Body of pancreas (tissue), 4 donors: ENCODE measurements around the gene FAM120AOS. TPM values are rescaled to one million over a fixed set of nuclear protein-coding genes. Genes with fewer than 3 reads are reported as not detected.

Experiments used
- ATAC-seq: fragments of 150-250 bp; one replicate; pipeline ENCODE4 v1.9.1; 2016
- DNase-seq, 4 donors: peaks; one replicate each; pipeline ENCODE4 v3.0.0-alpha.2; 2019
- H3K27ac ChIP-seq, 4 donors: fragments of 200-600 bp; sonication (generic); 1 replicate in 3 of 4; 2 replicates in 1 of 4; pipeline versions ENCODE4 v1.5.1 to v1.6.1; 2016 to 2019; ENCODE audit warnings: mild to moderate bottlenecking in 1 of 4, mixed read lengths in 1 of 4, moderate library complexity in 1 of 4
- H3K27me3 ChIP-seq, 2 donors: fragments of 200-600 bp; sonication (generic); one replicate each; pipeline ENCODE4 v1.6.0; 2016; ENCODE audit warnings: mild to moderate bottlenecking in 1 of 2
- H3K36me3 ChIP-seq, 2 donors: fragments of 200-600 bp; sonication (generic); replicated peaks in 1 of 2; 2 replicates each; pipeline ENCODE4 v1.5.1; 2016; ENCODE audit warnings: low read depth in 2 of 2; ENCODE audit not compliant: insufficient read depth in 1 of 2
- H3K4me1 ChIP-seq: fragments of 200-600 bp; sonication (generic); one replicate; pipeline ENCODE4 v1.6.0; 2016
- H3K4me3 ChIP-seq, 2 donors: fragments of 200-600 bp; sonication (generic); 1 replicate in 1 of 2; 2 replicates in 1 of 2; pipeline ENCODE4 v1.5.1; 2016 to 2019
- H3K9me3 ChIP-seq, 3 donors: fragments of 200-600 bp; sonication (generic); 1 replicate in 2 of 3; 2 replicates in 1 of 3; pipeline ENCODE4 v1.5.1; 2016
- CTCF ChIP-seq, 7 experiments: fragments of 450-650 bp in 4 of 7; fragments of 200-600 bp in 3 of 7; sonication (generic) in 3 of 7; IDR thresholded peaks; one replicate each; pipeline ENCODE4 v1.5.1; 2016 to 2019; ENCODE audit warnings: antibody characterized with exemption in 7 of 7
- POLR2A ChIP-seq, 3 donors: fragments of 450-650 bp; IDR thresholded peaks; one replicate each; pipeline ENCODE4 v1.6.1; 2016; ENCODE audit warnings: antibody characterized with exemption in 3 of 3, mild to moderate bottlenecking in 2 of 3
- WGBS, 2 donors: methylation state at CpG; one replicate each; pipeline ENCODE4 v1.1.5; 2017; 5-methylcytosine and 5-hydroxymethylcytosine counted together
- intact Hi-C: fragments of 100-400 bp; cut with DNase I; formaldehyde crosslinking; loops from one replicate; pipeline ENCODE4 v1.15.1; 2023
- total RNA-seq, 2 donors: library from RNA; depleted of rRNA; stranded (reverse); fragments of >200 nt; gene quantifications; one replicate each; pipeline ENCODE4 v1.1.0, GENCODE V29; 2016

The FAM120AOS gene
- total RNA-seq, 2 donors from 2014 or later, result 35.0 to 44.5 TPM

- Histone ChIP-seq H3K4me1 (peaks cover 74% of the 10 kb centered on the region), H3K4me3 (no peak overlapping the region), H3K9me3 (no peaks in the 10 kb centered on the region), H3K27ac (peak overlapping the region; percentile 4 to 64 (median 43)), H3K27me3 (no peaks in the 10 kb centered on the region), H3K36me3 (no peaks in the 10 kb centered on the region)
- no peak for DNase-seq
- no peak for TF ChIP-seq POLR2A (IDR thresholded peaks at IDR 0.05)
- TF ChIP-seq CTCF (IDR thresholded peaks at IDR 0.05), result no peak
- ATAC-seq, result no peak
- intact Hi-C loops, result no loop called here
- WGBS, 2 donors, result 38 to 39% methylated on average over 7 of the region's 7 CpGs
Observed at GRCh38 chr9:93466416-93467061, 13.2 kb upstream of the FAM120AOS start.

GRCh38 chr9:93465855-93466254 lies 12.5 kb upstream of the FAM120AOS start:
- TF ChIP-seq POLR2A (IDR thresholded peaks at IDR 0.05), result no peak
- no peak for TF ChIP-seq CTCF (IDR thresholded peaks at IDR 0.05)
- peak; percentile 38 to 63 (median 50) for DNase-seq
- H3K27me3 ChIP-seq, result no peaks in the 10 kb centered on the region
- H3K27ac ChIP-seq, result peak overlapping the region; percentile 6 to 64 (median 43)
- intact Hi-C loops, result no loop called here
- H3K4me3 ChIP-seq, result no peak overlapping the region
- 24 to 37% methylated on average over 6 of the region's 6 CpGs for WGBS, 2 donors
- peaks cover 78% of the 10 kb centered on the region for H3K4me1 ChIP-seq
- H3K9me3 ChIP-seq, result no peaks in the 10 kb centered on the region
- H3K36me3 ChIP-seq, result no peaks in the 10 kb centered on the region
- peak; percentile 74 for ATAC-seq

GRCh38 chr9:93464876-93465275 lies 11.5 kb upstream of the FAM120AOS start:
- WGBS, 2 donors, result 69 to 79% methylated on average over 2 of the region's 2 CpGs
- intact Hi-C loops, result no loop called here
- DNase-seq, result no peak
- H3K9me3 ChIP-seq, result no peaks in the 10 kb centered on the region
- H3K4me3 ChIP-seq, result no peak overlapping the region
- peak overlapping the region in 2 of 4 donors; percentile 14 to 56 for H3K27ac ChIP-seq
- H3K27me3 ChIP-seq, result no peaks in the 10 kb centered on the region
- TF ChIP-seq CTCF (IDR thresholded peaks at IDR 0.05) (no peak), POLR2A (IDR thresholded peaks at IDR 0.05) (no peak)
- H3K4me1 ChIP-seq, result peaks cover 76% of the 10 kb centered on the region
- no peaks in the 10 kb centered on the region for H3K36me3 ChIP-seq
- ATAC-seq, result no peak

GRCh38 chr9:93464395-93464794 lies 11.0 kb upstream of the FAM120AOS start:
- peak overlapping the region in 2 of 4 donors; percentile 14 to 56 for H3K27ac ChIP-seq
- H3K4me1 ChIP-seq, result peaks cover 74% of the 10 kb centered on the region
- no peak overlapping the region for H3K4me3 ChIP-seq
- intact Hi-C loops, result no loop called here
- WGBS, 2 donors, result 63 to 64% methylated on average over 3 of the region's 3 CpGs
- H3K9me3 ChIP-seq, result no peaks in the 10 kb centered on the region
- H3K27me3 ChIP-seq, result no peaks in the 10 kb centered on the region
- no peak for DNase-seq
- ATAC-seq, result no peak
- H3K36me3 ChIP-seq, result no peaks in the 10 kb centered on the region
- no peak for TF ChIP-seq CTCF (IDR thresholded peaks at IDR 0.05)
- TF ChIP-seq POLR2A (IDR thresholded peaks at IDR 0.05), result no peak
